ENCODE results near the gene KIF23.
"Not testable (repeated sequence)": the region's sequence is repeated elsewhere in the genome, so short reads cannot be mapped to it uniquely, and the experiment has no call there.

The KIF23 gene

DNA sequence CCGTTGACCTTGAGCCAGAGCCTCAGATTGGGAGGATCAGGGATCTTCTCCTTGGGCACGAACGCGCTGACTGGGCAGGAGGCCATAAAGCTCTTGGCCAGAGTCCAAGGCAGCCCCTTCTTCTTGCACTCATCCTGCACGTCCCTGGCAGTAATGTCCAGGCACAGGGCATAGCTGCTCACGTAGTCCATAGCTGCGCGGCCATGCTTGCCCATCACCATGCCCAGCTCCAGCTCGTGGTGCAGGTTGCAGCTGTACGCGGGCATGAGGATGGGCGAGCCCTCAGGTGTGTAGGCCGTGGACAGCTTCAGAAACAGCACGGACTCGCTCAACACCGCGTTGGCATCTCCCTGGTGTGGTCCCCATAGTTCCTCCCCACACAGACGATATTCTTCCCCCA is 20.5 kb downstream of the KIF23 start:
- H3K4me3 ChIP-seq (ENCODE audit: low read depth, low read length) = no peak overlapping the region
- TF ChIP-seq, protein P1, sequence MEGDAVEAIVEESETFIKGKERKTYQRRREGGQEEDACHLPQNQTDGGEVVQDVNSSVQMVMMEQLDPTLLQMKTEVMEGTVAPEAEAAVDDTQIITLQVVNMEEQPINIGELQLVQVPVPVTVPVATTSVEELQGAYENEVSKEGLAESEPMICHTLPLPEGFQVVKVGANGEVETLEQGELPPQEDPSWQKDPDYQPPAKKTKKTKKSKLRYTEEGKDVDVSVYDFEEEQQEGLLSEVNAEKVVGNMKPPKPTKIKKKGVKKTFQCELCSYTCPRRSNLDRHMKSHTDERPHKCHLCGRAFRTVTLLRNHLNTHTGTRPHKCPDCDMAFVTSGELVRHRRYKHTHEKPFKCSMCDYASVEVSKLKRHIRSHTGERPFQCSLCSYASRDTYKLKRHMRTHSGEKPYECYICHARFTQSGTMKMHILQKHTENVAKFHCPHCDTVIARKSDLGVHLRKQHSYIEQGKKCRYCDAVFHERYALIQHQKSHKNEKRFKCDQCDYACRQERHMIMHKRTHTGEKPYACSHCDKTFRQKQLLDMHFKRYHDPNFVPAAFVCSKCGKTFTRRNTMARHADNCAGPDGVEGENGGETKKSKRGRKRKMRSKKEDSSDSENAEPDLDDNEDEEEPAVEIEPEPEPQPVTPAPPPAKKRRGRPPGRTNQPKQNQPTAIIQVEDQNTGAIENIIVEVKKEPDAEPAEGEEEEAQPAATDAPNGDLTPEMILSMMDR (IDR thresholded peaks at IDR 0.05; ENCODE audit: low read depth, low read length) = no peak

DNA sequence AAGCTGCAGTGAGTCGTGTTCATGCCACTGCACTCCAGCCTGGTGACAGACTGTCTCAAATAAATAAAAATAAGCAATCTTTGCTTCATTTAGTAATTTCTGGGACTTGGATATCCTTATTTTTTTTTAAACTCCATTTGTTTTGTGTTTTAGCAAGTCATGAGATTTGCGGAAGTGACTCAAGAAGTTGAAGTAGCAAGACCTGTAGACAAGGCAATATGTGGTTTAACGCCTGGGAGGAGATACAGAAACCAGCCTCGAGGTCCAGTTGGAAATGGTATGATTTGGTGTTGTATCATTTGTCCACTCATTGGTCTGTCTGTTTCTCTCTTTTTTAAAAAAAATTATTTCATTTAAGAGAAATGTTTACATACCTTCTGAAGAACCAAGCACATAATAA is 21.8 kb downstream of the KIF23 start:
- H3K4me3 ChIP-seq (ENCODE audit: low read depth, low read length) = no peak overlapping the region
- TF ChIP-seq, protein P1 (IDR thresholded peaks at IDR 0.05; ENCODE audit: low read depth, low read length) = no peak

DNA sequence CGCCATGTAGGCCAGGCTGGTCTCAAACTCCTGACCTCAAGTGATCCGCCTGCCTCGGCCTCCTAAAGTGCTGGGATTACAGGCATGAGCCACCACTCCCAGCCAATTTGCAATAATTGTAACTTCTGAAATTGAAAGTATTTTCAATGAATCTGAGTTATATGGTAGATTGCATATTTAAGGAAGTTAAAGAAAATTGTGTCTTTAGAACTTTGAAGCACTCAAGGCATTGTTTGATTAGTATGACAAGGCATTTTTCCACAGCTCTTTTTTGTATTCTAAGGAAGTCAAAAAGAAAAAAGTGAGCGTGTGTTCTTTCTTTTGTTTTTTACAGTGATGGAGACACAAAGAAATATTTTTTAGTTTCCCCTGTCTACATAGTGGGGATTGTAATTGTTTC is 22.8 kb downstream of the KIF23 start:
- H3K4me3 ChIP-seq (ENCODE audit: low read depth, low read length) = no peak overlapping the region
- TF ChIP-seq, protein P1 (IDR thresholded peaks at IDR 0.05; ENCODE audit: low read depth, low read length) = no peak

DNA sequence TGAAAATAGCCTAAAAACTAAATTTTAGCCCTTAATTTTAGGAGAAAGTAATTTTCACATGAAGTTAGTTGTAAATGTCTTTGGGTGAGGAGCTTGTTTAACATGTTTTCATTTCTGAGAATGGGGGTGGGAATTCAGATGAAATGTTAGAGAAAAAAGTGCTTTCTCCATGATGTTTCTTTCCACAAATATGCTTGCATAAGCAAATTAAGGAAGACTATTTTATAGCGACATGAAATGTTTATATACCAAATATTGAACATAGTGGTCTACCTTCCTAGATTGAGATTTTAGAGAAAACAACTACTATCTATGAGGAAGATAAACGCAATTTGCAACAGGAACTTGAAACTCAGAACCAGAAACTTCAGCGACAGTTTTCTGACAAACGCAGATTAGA is 25.5 kb downstream of the KIF23 start:
- no peak overlapping the region for H3K4me3 ChIP-seq (ENCODE audit: low read depth, low read length)
- TF ChIP-seq, protein P1 (IDR thresholded peaks at IDR 0.05; ENCODE audit: low read depth, low read length) = no peak

DNA sequence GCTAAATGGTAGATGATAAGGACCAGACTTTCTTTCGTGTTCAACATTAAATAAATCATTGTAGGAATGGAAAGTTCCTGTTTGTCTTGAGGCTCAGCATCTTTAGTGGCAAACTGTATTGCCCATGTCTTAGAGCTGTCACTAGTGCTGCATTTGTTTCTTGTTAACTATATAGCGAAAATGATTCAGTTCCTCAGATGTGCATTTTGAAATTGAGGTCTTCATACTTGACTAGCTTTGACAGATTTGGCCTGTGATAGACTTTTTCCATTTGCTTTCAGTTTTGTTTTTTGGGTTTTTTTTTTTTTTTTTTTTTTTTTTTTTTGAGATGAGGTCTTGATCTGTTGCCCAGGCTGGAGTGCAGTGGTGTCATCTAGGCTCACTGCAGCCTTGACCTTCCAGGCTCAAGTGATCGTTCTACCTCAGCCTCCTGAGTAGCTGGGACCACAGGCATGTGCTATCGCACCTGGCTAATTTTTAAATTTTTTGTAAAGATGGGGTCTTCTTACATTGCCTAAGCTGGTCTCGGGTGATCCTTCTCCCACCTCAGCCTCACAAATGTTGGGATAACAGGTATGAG is 29.0 kb downstream of the KIF23 start:
- TF ChIP-seq, protein P1 (IDR thresholded peaks at IDR 0.05; ENCODE audit: low read depth, low read length) = no peak
- no peak overlapping the region for H3K4me3 ChIP-seq (ENCODE audit: low read depth, low read length)

DNA sequence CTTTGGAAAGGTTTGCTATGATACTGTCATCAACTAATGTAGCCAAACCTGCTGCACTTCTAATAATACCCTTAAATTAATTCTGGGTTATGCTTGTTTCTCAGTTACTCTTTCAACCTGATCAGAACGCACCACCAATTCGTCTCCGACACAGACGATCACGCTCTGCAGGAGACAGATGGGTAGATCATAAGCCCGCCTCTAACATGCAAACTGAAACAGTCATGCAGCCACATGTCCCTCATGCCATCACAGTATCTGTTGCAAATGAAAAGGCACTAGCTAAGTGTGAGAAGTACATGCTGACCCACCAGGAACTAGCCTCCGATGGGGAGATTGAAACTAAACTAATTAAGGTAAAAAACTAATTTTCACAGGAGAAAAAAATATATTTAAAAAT is 30.5 kb downstream of the KIF23 start:
- TF ChIP-seq, protein P1 (IDR thresholded peaks at IDR 0.05; ENCODE audit: low read depth, low read length) = no peak
- H3K4me3 ChIP-seq (ENCODE audit: low read depth, low read length) = no peak overlapping the region

DNA sequence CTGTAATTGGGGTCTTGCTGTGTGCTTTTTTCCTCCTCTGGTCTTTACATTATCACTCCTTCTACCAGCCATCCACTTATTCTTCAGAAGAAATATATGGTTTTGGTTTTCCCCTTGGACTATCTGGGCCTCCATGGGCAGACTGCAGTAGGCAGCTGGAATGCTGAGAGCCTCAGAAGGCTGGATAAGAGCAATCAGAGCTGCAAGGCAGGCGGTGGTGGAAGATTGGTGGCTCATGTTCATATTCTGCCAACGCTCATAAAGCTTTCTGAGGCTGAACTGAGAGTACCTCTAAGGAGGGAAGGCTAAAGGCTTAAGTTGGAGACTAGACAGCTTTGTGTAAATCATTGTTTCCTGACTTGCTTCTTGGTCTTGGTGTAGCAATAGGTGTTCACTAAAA is 32.8 kb downstream of the KIF23 start:
- H3K4me3 ChIP-seq (ENCODE audit: low read depth, low read length) = no peak overlapping the region
- TF ChIP-seq, protein P1 (IDR thresholded peaks at IDR 0.05; ENCODE audit: low read depth, low read length) = no peak

DNA sequence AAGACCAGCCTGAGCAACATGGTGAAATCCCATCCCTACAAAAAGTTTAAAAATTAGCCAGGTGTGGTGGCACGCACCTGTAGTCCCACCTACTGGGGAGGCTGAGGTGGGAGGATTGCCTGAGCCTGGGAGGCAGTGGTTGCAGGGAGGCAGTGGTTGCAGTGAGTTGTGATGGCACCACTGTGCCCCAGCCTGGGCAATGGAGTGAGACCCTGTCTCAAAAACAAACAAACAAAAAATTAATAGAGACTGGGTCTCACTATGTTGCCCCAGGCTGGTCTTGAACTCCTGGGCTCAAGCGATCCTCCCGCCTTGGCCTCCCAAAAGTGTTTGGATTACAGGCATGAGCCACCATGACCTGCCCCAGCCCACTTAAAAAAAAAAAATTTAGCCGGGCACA is 36.1 kb downstream of the KIF23 start:
- H3K4me3 ChIP-seq (ENCODE audit: low read depth, low read length) = not testable (repeated sequence)
